AG09309 (cell line): ENCODE data around the gene SPART.
"Not testable (repeated sequence)": the region's sequence is repeated elsewhere in the genome, so short reads cannot be mapped to it uniquely, and the experiment has no call there.

Experiments used
- DNase-seq: peaks from one replicate; pipeline ENCODE4 v3.0.0-alpha.2; 2010; ENCODE audit warnings: low read depth
- H3K4me3 ChIP-seq: 2 replicates; pipeline ENCODE4 v1.5.1; 2011; ENCODE audit warnings: mild to moderate bottlenecking, low read depth, low read length, moderate library complexity; ENCODE audit not compliant: control insufficient read depth
- TF ChIP-seq, protein P1 (sequence below): IDR thresholded peaks from 2 replicates; pipeline ENCODE4 v1.5.1; 2011; ENCODE audit warnings: mild to moderate bottlenecking, low read depth, low read length, inconsistent platforms; ENCODE audit not compliant: insufficient read depth, control insufficient read depth; ENCODE audit errors: missing control alignments

Gene SPART

DNA sequence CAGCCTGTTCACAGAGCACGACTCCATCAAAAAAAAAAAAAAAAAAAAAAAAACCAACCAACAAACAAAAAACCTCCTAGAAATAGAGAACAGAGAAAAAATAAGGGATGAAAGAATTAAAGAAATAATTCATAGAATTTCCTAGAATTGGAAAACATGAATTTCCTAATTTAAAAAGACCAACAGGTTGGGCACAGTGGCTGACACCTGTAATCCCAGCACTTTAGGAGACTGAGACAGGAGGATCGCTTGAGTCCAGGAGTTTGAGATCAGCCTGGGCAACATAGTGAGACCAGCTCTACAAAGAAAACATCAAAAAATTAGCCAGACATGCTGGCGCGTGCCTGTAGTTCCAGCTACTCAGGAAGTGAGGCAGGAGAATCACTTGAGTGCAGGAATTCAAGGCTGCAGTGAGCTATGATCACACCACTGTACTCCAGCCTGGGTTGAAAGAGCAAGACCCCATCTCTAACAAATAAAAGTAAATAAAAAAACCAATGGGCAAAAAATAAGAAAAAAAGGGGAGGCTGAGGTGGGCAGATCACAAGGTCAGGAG, 6.5 kb downstream of the SPART start:
- DNase-seq = no peak
- TF ChIP-seq, protein P1, sequence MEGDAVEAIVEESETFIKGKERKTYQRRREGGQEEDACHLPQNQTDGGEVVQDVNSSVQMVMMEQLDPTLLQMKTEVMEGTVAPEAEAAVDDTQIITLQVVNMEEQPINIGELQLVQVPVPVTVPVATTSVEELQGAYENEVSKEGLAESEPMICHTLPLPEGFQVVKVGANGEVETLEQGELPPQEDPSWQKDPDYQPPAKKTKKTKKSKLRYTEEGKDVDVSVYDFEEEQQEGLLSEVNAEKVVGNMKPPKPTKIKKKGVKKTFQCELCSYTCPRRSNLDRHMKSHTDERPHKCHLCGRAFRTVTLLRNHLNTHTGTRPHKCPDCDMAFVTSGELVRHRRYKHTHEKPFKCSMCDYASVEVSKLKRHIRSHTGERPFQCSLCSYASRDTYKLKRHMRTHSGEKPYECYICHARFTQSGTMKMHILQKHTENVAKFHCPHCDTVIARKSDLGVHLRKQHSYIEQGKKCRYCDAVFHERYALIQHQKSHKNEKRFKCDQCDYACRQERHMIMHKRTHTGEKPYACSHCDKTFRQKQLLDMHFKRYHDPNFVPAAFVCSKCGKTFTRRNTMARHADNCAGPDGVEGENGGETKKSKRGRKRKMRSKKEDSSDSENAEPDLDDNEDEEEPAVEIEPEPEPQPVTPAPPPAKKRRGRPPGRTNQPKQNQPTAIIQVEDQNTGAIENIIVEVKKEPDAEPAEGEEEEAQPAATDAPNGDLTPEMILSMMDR = no peak
- H3K4me3 ChIP-seq = no peak overlapping the region

DNA sequence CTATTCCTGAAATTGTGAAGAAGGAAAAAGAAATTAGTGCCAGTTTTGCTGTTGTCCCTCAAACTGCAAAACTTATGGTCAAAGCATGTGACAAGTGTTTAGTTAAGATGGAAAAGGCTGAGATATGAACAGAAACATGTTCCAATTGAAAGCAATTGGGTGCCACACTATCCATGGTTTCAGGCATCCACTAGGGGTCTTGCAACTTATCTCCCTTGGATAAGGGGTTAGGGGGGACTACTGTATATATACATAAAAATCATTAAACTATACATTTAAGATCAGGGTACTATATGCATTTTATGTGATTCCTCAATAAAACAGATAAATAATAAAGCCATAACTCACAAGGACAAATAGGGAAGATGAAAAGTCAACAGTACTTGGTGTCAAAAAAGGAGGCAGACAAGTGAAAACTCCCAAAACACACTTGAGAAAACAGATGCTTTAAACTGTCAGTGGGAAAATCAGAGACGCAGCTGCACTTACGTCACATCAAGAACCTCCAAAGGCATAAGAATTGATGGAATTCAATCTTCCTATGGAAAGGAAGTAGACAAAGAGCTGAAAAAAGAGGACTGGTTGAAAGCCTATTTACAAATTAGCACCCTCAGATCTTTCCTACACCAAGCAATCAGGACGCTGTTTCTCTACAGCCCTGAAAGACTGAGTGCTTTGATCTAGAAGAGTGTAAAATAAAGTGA, 8.1 kb downstream of the SPART start:
- no peak overlapping the region for H3K4me3 ChIP-seq
- TF ChIP-seq, protein P1 = no peak

DNA sequence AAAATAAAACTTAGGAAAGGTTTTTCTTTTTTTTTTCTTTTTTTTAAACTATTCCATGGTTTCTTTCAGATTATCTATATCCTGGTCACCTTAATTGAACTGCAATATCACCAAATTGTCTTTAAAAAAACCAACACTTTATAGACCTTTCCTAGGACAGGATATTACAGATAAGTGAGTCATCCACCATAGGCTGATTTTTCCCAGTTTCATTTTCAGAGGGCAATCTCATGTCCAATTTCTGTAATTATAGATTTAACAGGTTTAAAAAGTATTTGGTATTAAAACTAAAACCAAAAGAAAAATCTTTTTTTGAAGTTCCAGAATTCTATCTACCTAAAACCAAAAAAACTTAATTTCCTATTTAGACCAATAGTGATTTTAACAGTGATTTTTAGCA, 13.2 kb downstream of the SPART start:
- H3K4me3 ChIP-seq = no peak overlapping the region
- TF ChIP-seq, protein P1 = no peak
- no peak for DNase-seq

More for the DNA sequence above, 8.1 kb downstream of the SPART start:
- DNase-seq = no peak

DNA sequence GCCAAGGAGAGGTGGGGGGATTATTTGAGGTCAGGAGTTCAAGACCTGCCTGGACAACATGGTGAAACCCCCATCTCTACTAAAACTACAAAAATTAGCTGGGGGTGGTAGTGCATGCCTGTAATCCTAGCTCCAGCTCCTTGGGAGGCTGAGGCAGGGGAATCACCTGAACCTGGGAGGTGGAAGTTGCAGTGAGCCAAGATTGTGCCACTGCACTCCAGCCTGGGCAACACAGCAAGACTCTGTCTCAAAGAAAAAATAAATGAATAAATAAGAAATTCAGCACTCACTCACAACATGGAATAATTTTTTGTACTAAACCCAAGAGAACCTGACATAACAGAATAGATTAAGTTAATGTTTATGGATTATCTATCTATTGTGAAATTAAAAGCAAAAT, 13.9 kb downstream of the SPART start:
- H3K4me3 ChIP-seq, DNase-seq: not testable (repeated sequence)

DNA sequence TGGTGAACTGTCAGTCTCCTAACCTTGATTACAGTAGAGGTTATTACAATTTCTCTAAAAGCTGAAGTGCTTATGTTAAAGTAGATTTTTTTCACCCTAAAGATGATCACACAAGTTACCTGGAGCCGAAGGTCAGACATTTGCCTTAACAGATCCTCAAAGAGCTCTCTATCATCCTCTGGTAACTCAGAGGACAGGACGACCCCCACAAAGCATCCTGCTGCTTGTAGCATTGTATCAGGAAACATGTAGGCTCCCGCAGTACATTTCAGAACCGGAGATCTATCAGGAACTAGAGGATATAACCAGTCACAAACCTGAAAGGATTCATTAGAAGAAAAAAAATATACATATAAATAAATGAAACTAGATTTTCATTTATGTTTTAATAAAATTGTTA, 14.9 kb downstream of the SPART start:
- H3K4me3 ChIP-seq = no peak overlapping the region
- TF ChIP-seq, protein P1 = no peak
- DNase-seq = no peak

DNA sequence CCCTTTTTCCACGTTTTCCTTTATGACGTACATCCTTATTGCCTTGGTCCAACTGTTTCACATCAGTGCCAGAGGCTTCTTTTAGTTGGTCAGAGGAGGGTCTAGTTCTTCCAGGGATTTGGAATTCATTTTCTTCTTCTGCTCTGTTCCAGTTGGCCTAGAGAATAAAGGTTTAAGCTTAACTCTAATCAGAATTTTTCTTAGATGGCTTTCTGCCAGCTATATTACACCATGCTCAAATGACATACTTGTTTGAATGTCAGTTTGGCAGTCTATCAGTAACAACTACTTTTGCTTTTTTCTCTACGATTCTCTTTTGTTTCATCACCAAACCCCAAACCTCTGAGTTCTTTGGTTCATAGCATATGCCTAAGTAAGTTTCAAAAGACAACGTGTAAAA, 16.8 kb downstream of the SPART start:
- TF ChIP-seq, protein P1 = no peak
- no peak overlapping the region for H3K4me3 ChIP-seq
- no peak for DNase-seq

DNA sequence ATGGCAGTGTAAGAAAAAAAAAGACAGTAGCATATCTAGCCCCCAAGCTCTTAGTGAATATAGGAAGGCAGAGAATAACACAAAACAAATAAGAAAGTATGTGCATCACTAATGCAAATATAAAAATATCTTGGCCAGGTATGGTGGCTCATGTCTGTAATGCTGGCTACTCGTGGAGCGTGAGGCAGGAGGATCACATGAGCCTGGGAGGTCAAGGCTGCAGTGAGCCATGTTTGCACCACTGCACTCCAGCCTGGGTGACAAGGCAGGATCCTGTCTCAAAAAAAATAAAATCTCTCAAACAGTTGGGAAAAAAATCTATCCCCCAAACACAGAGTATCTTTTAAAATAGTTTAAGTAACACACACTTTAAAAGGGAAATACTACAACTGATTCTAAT, 17.4 kb downstream of the SPART start:
- TF ChIP-seq, protein P1 = no peak
- DNase-seq = no peak
- H3K4me3 ChIP-seq = no peak overlapping the region
